Cerebellar nuclear complex (tissue), 1 donor: ENCODE results near the gene ZC3H11A.
"Not testable (repeated sequence)": the region's sequence is repeated elsewhere in the genome, so short reads cannot be mapped to it uniquely, and the experiment has no call there.

Experiments used
- DNase-seq, 2 experiments: peaks; one replicate each; lab custom pipeline; 2025; lab: John Stamatoyannopoulos, UW

Gene ZC3H11A

DNA sequence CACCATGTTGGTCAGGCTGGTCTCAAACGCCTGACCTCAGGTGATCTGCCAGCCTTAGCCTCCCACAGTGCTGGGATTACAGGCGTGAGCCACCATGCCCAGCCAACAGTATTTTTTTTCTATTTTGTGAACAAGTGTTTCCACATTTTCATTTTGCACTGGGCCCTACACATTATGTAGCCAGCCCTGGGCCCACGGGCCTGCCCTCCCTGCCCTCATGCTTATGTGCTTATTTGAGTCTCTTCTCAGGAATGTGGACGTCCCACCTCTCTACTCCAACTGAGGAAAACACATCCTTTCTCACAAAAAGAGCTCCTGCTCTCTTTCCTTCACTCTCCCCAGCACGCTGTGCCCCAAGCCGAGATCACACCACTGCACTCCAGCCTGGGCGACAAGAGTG, 13.5 kb upstream of the ZC3H11A start:
- no peak for DNase-seq

DNA sequence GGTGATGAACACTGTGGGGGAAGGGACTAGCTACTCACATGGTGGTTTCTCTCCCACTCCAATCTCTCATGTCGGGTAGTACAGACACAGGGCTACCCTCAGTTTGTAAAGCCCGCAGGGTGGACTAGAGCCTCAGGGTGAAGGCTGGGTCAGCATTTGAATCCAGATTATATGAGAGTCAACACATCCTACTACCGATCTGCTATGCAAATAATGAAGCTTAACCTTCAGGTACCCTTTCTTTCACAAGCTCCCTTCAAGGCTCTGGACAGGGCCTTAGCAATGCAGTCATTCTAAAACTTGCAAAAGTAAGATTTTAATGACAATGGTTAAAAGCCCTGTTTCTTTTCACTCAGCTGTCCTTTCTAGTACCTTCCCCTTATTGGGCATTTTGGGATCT, 5.5 kb upstream of the ZC3H11A start:
- DNase-seq: no peak

DNA sequence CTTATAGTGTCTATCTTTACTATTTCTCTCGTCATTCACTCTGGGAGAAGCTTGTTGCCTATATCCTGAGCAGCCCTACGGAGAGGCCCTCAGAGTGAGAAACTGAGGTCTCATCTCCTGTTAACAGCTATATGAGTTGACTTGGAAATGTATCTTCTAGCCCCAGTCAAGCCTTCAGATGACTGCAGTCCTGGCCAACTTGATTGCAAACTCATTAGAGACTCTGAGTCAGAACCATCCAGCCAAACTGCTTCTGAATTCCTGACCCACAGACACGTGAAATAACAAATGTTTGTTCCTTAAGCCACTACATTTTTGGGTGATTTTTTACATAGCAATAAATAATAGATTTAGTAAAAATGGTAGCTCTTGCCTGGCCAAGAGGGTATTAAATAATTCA, 3.9 kb upstream of the ZC3H11A start:
- DNase-seq: no peak

DNA sequence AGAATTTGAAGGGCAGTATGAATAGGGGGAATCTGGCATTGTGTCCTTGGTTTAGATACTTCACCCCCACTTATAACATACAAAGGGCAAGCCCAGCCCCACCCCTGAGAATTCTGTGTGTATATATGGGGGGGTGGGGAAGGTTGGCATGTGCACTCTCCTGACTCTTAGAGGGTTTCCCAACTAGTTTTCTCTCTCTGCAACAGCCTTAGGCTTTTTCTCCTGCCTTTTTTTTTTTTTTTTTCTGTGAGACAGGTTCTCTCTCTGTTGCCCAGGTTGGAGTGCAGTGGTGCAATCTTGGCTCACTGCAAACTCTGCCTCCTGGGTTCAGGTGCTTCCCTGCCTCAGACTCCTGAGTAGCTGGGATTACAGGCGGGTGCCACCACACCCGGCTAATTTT, 2.9 kb upstream of the ZC3H11A start:
- no peak for DNase-seq

DNA sequence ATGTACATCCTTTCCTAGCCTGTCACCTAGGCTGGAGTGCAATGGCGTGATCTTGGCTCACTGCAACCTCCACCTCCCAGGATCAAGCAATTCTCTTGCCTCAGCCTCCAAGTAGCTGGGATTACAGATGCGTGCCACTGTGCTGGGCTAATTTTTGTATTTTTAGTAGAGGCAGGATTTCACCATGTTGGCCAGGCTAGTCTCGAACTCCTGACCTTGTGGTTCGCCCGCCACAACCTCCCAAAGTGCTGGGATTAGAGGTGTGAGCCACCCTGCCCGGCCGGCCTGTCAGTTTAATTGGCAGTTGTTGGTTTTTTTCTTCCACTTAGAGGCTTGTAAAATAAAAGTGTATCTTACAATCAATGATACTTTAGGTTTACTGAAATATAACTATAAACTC, 1.9 kb upstream of the ZC3H11A start:
- DNase-seq: not testable (repeated sequence)

DNA sequence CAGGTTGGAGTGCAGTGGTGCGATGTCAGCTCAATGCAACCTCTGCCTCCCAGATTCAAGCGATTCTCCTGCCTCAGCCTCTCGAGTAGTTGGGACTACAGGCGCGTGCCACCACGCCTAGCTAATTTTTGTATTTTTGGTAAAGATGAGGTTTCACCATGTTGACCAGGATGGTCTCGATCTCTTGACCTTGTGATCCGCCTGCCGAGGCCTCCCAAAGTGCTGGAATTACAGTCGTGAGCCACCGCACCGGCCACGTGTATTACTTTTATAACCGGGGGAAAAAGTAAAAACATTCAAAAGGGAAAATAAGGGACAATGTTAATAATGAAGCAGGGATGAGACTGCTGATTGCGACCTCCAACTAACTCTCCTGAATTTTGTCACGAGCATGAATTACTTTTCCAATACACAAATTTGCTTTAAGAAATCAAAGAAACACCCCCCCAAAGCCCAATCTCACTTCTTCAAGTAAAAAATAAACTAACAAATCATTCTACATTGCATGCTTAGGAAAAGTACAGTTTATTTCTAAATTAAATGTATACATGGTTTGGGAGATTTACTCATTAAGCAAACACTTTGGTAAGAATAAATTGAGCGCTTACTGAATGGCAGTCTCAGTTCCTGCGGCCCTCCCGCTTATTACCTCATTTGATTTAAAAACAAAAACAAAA, 521 bp upstream of the ZC3H11A start:
- no peak for DNase-seq

DNA sequence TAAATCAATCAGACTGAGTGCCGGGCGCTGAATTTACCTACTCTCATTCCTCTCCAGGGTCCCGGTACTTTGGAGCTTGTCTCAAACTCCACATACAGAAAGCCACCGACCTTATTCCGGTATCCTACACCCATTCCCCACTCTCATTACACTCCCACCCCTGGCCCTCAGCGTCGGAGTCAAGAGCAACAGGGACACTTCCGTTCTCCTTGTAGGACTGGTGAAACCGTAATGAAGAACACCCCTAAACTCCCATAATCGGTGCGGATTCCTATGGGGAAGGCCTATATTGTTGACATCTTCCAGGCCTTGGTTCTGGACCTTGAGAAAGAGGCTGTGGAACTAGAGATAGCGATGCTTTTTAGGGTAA, 798 bp downstream of the ZC3H11A start:
- DNase-seq: no peak

DNA sequence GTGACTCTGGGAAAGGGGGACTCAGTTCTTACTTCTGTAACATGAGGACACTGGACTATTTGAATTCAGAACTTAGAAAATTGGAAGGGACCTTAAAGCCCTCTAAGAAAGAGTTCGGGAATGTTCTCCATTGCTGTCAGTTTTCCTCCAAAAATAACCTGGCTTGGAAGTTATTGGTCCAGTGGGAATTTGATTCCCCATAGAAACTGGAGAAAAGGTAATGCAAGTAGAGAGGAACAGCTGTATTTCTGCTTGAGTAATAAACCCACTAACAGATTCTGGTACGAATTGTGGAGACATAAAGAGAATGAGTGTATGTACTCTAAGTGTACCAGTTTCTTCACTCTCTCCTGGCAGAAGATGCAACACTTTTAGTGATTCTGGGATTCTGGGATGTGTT, 1.8 kb downstream of the ZC3H11A start:
- DNase-seq: no peak

DNA sequence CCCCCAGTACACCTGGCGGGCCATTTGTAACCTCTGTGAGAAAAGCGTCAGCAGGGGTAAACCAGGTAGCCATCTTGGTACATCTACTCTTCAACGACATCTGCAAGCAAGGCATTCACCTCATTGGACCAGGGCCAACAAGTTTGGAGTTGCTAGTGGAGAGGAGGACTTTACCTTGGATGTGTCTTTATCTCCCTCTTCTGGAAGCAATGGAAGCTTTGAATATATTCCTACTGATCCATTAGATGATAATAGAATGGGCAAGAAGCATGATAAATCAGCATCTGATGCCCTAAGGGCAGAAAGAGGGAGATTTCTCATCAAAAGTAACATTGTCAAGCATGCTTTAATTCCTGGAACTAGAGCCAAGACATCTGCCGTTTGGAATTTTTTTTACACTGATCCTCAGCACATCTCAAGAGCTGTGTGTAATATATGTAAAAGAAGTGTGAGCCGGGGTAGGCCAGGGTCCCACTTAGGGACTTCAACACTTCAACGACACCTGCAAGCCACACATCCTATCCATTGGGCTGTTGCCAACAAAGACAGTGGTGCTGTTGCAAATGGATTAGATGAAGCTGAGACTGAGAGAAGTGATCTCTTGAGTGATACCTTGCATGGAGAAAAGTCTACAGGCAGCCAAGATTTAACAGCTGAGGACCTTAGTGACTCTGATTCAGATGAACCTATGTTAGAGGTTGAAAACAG, 2.7 kb downstream of the ZC3H11A start:
- no peak for DNase-seq

DNA sequence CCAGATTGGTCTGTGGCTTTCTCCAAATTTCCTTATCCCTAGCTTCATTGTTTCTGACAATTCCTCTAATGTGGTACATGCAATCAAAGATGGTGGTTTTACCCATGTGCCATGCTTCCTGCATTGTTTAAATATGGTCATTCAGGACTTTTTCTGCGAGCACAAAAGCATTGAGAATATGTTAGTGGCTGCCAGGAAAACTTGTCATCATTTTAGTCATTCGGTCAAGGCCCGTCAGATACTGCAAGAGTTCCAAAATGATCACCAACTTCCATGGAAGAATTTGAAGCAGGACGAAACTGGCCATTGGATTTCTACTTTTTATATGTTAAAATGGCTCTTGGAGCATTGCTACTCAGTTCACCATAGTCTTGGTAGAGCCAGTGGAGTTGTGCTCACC, 3.7 kb downstream of the ZC3H11A start:
- no peak for DNase-seq

DNA sequence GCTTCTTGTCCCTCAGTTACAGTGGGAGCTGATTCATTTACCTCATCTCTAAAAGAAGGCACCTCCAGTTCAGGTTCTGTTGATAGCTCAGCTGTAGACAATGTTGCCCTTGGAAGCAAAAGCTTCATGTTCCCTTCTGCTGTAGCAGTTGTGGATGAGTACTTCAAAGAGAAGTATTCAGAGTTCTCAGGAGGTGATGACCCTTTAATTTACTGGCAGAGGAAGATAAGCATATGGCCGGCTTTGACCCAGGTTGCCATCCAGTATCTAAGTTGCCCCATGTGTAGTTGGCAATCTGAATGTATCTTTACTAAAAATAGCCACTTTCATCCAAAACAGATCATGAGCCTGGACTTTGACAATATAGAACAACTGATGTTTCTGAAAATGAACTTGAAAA, 4.5 kb downstream of the ZC3H11A start:
- no peak for DNase-seq

DNA sequence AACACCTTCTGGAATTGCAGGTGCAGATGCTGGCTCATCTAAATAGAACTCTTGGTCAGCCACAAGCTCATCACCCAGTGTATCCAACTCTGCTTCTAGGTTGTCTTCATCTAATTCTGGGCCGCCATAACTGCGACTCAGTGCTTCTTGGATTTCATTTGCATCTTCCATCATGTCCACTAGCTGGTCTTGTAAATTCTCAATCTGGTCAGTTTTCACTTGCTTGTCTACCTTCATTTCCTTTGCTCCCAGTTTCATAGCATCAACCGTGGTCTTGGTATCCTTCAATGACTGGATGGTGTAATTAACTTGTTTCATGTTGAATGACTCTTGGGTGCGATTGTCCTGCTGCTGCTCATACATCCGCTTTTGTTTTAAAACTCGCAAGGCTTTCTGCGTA, 10.3 kb downstream of the ZC3H11A start:
- no peak for DNase-seq

DNA sequence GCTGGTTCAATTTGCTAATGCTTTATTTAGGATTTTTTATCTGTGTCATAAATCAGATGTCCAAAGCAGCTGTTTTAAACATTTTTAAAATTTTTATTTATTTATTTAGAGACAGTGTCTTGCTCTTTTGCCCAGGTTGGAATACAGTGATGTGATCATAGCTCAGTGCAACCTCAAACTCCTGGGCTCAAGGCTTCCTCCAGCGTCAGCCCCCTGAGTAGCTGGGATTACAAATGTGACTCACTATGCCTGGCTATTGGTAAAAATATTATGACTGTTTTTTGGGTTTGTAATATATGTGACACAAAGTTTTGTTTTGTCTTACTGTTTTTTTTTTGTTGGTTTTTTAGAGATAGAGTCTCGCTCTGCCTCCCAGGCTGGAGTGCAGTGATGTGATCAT, 11.8 kb downstream of the ZC3H11A start:
- no peak for DNase-seq

DNA sequence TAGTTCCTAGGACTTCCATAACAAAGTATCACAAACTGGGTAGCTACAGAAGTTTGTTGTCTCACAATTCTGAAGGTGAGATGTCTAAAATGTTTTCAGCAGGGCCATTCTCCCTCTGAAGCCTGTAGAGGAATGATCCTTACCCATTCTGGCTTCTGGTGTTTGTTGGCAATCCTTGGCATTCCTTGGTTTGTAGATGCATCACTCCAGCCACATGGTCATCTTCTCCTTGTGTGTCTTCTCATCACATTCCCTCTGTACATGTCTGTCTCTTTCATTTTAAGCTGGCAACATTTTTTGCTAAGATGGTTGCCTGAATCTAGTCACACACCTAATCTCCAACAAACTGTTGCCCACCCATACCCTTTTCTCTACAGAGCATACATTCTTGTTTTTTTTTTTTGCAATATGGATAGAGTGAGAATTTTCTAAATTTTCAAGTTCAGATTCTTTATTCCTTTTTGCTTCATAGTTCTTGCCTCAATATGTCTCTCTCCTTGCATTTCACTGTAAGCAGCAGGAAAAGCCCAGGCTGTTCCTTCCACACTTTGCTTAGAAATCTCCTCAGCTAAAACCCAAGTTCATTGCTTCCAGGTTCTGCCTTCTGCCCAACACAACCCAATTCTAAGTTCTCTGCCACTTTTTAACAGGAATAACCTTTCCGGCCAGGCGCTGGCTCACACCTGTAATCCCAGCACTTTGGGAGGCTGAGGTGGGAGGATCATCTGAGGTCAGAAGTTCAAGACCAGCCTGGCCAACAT, 18.3 kb downstream of the ZC3H11A start:
- no peak for DNase-seq

DNA sequence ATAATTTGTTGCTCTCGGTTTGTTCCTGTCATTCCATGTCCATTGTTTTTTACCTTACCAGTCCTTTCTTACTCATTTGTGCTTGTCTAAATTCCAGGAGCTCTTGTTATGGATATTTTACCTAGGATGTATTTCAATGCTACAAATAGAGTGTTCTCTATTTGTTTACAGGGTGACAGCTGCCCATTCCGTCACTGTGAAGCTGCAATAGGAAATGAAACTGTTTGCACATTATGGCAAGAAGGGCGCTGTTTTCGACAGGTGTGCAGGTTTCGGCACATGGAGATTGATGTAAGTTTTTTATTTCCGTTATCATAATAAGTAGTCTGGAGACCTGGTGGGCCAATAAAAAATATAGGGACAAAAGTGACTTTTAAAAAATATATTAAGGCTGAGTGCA, 23.0 kb downstream of the ZC3H11A start:
- DNase-seq: no peak

DNA sequence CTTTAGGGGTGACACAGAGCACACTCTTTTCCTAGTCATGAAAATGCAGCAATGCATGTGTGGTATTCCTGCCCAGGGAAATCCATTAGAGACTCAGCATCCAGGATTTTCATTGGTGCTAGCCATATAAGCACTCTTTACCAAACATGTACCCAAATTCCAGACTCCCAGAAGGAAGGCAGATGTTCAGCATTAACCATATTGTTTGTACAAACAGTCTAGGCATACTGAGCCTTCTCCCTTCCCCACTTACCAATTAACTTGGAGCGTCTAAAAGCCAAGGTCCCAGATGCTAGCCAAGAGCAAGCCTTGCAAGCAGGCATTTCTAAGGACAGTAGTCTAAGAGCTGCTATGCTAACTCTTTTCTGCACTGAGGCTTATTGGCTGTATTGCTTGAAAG, 27.9 kb downstream of the ZC3H11A start:
- DNase-seq: no peak

DNA sequence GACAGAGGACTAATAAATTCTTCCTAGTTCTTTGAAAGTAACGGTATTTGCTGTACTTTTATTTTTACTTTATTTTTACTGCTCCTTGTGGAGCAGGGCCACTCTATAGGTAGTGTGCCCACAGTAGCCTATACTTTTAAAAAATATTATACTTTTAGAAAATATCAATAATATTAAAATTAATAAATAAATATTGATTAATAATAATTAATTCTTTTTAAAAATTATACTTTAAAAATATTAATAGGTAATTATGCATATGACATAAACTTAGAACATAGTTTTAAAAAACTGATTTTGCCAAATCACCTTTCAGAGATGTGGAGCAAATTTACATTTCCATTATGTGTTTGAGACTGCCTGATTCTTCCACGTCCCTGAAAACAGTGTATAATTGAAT, 30.8 kb downstream of the ZC3H11A start:
- DNase-seq: no peak

DNA sequence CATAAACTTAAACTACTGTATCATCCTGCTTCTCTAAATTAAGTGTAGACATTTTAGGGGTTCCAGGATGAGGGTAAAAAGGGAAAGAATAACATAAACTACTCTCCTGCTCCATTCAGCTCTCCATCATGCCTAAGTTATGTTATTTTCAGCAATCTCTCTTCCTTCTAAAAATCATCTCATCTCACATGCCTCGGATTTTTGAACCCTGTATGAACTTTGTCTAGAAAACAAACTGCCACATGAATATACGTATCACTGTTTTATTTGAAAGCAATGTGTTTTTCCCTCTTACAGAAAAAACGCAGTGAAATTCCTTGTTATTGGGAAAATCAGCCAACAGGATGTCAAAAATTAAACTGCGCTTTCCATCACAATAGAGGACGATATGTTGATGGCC, 32.6 kb downstream of the ZC3H11A start:
- no peak for DNase-seq

DNA sequence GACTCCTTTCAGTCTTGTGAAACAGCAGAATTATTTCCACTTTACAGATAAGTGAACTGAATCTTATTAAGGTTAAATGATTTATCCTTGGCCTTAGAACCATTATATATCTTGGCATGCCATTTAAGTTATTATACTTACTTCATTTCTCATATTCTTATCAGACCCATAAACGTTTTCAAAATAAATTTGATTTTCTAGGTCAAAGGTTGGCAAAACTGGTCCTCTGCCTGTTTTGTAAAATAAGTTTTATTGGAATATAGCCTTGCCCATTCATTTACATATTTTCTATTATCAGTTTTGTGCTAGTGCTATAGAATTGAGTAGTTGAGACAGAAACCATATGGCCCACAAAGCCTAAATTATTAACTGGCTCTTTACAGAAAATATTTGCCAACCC, 33.1 kb downstream of the ZC3H11A start:
- no peak for DNase-seq

DNA sequence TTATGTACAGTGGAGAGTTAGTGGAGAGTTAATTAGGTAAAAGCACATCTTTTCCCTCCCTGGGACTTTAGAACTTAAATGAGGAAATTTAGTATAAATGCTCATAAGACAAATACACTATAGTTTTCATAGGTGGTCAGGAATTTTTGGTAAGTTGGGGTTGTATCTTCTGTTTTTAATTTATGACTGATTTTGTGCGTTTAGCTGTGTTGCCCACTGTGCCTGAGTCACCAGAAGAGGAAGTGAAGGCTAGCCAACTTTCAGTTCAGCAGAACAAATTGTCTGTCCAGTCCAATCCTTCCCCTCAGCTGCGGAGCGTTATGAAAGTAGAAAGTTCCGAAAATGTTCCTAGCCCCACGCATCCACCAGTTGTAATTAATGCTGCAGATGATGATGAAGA, 33.8 kb downstream of the ZC3H11A start:
- DNase-seq: not testable (repeated sequence)

DNA sequence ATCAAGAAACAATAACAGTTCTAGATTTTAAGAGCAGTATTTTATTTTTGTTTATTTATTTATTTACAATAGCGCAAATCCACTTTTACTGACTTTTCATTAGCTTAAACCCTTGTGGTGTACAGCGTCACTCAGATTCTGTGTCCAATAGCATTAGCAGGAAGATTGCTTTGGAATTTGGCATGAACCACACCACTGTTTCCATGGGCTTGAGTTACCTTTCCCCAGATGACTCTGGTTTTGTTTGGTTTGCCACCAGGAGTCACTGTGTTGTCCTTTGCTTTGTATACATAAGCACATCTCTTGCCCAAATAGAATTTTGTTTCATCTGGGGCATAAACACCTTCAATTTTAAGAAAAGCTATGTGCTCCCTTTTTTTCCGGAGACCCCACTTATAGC, 40.1 kb downstream of the ZC3H11A start:
- DNase-seq: no peak

DNA sequence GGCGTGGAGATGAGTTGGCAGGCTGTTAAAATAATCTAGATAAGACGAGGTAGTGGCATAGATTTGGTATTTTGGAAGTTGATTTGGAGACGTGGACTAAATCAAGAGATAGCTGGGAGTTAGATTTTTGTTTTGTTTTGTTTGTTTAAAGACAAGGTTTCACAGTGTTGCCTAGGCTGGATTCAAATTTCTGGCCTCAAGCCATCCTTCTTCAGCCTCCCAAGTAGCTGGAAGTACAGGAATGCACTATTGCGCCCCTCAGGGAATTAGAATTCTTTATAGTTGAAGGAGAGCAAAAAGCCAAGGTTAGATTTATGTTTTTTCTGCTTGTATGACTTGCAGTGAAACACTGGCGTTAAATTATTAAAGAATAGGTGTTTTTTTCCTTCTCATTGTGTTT, 43.7 kb downstream of the ZC3H11A start:
- no peak for DNase-seq

DNA sequence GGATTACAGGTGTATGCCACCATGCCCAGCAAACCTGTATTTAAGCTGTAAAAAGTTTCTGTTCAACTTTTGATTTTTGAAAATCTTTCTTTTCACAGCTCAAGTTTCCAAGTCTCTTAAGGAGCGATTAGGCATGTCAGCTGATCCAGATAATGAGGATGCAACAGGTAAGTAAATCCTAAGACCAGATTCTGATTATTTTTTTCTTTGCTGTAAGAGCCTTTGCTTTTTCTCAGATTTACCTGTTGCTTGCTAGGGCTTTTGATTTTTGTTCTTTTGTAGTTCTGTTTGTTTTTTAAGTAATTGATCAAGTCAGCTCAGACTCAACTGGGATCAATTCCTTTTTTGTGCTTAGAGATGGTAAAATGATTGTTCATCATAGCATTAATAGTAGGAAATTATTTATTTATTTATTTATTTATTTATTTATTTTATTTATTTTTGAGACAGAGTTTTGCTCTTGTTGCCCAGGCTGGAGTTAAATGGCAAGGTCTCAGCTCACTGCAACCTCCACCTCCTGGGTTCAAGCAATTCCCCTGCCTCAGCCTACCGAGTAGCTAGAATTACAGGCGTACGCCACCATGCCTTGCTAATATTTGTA, 44.9 kb downstream of the ZC3H11A start:
- DNase-seq: no peak
